Measurements from ENCODE around the gene STIMATE.

DNA sequence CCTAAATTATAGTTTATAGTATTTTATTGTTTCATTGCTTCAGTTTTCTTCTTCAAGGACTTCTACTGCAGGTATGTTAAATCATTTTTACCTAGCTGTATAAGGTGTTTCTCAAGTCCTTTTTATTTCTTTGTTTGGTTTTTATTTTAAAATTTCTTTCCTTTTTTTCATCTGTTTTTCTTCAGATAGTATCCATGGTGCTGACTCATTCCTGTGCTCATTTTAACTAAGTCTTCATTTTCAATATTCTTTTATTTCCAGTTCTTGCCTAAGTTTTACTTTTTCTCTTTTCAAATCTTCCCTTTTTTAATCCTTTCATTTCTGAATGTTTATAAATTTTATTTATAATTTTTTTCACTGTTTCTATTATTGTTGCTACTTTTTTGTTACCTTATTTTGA, 42.3 kb upstream of the STIMATE start:
- TF ChIP-seq ZNF274 (IDR thresholded peaks at IDR 0.05; ENCODE audit: low read depth, low read length) (no peak), SUZ12 (IDR thresholded peaks at IDR 0.05; ENCODE audit: extremely low read depth, insufficient read depth, insufficient read length) (no peak)

Data from NT2/D1 (cell line).